ENCODE measurements around the gene UBE2E2. TPM values are rescaled to one million over a fixed set of nuclear protein-coding genes. Genes with fewer than 3 reads are reported as not detected.
A peak's percentile ranks its signal among the peaks of the same experiment; 100 is the strongest.

The UBE2E2 gene
- total RNA-seq, 1 experiment from 2014 or later, result 38.6 TPM

- no peak overlapping the region for H2BK12ac ChIP-seq (ENCODE audit: insufficient read length, low read depth, low read length)
- no peak overlapping the region for H2AK5ac ChIP-seq (ENCODE audit: insufficient read length, low read length)
- H2BK15ac ChIP-seq (ENCODE audit: low read depth, low read length), result no peak overlapping the region
- no peaks in the 10 kb centered on the region for H3K27me3 ChIP-seq (ENCODE audit: insufficient read depth, low read length)
- H3K14ac ChIP-seq (ENCODE audit: insufficient read depth, low read length), result 0 out of 2 replicates have a peak overlapping the region, but pooled peaks have one; percentile 5
- no peak overlapping the region for H2AFZ ChIP-seq (ENCODE audit: low read length)
- H3K9ac ChIP-seq (ENCODE audit: extremely low read depth, insufficient read length, low read length), result no peak overlapping the region
- H3K4me1 ChIP-seq (ENCODE audit: insufficient read depth, low read length), result peaks cover 8% of the 10 kb centered on the region; the same call in 1 of the 2 replicates
- H3K27ac ChIP-seq (ENCODE audit: insufficient read length, low read depth, low read length), result no peak overlapping the region
- H4K5ac ChIP-seq (ENCODE audit: insufficient read length, low read depth, low read length), result no peak overlapping the region
- no peak overlapping the region for H3K18ac ChIP-seq (ENCODE audit: insufficient read length, low read depth, low read length)
- peaks cover 20 to 25% of the 10 kb centered on the region in 2 experiments for H3K4me1 Mint-ChIP-seq
- no CpG with 5 or more reads among the region's 9 CpGs for WGBS (ENCODE audit: extremely low coverage, insufficient read length, low lambda C conversion rate)
- H3K9me3 Mint-ChIP-seq, result no peaks in the 10 kb centered on the region; a peak in 1 of 5 replicates
- no peak overlapping the region for H4K91ac ChIP-seq (ENCODE audit: insufficient read length, low read depth, low read length)
- H3T11ph ChIP-seq (ENCODE audit: low read length), result no peak overlapping the region
- no peak overlapping the region for H3K4ac ChIP-seq (ENCODE audit: low read depth, low read length)
- no peaks in the 10 kb centered on the region for H3K36me3 Mint-ChIP-seq (ENCODE audit: insufficient read depth in 1 of 3, low read depth in 3 of 3)
- H3K9me3 ChIP-seq (ENCODE audit: control insufficient read depth, low read depth, low read length), result no peaks in the 10 kb centered on the region
- DNase-seq, result no peak
- no peaks in the 10 kb centered on the region; the same call in 1 of the 2 replicates for H3K27me3 Mint-ChIP-seq (ENCODE audit: low read depth)
- no peak overlapping the region for H2BK5ac ChIP-seq (ENCODE audit: insufficient read length, low read length)
- H3K4me3 Mint-ChIP-seq, result no peak overlapping the region
- H3K56ac ChIP-seq (ENCODE audit: insufficient read length, low read depth, low read length), result no peak overlapping the region
- H3K23me2 ChIP-seq (ENCODE audit: insufficient read length, low read depth, low read length, poor library complexity, severe bottlenecking), result no peaks in the 10 kb centered on the region
- no peak overlapping the region for H3K4me2 ChIP-seq (ENCODE audit: insufficient read depth, insufficient read length, low read length)
- H4K20me1 ChIP-seq (ENCODE audit: control insufficient read depth, insufficient read depth, insufficient read length), result no peaks in the 10 kb centered on the region
- H2BK120ac ChIP-seq (ENCODE audit: low read depth, low read length, poor library complexity, severe bottlenecking), result no peak overlapping the region
- H4K8ac ChIP-seq (replicated peaks; ENCODE audit: insufficient read length, low read depth, low read length), result no peak overlapping the region
- H3K23ac ChIP-seq (ENCODE audit: insufficient read length, low read depth, low read length), result no peak overlapping the region
- no peaks in the 10 kb centered on the region for H3K79me1 ChIP-seq (ENCODE audit: insufficient read depth, low read depth, low read length, poor library complexity, severe bottlenecking)
- TF ChIP-seq CTCF (conservative IDR thresholded peaks at IDR 0.05), result no peak
- no peak overlapping the region for H2BK20ac ChIP-seq (ENCODE audit: low read depth, low read length, poor library complexity, severe bottlenecking)
- no peak overlapping the region; a peak in 1 of 7 replicates for H3K27ac Mint-ChIP-seq
- no peaks in the 10 kb centered on the region for H3K79me2 ChIP-seq (ENCODE audit: insufficient read depth, low read length)
These were observed 399.8 kb downstream of the UBE2E2 start for GRCh38 chr3:23602971-23603370.

Measured in H9 (cell line).